Colonic mucosa (tissue), 4 donors: ENCODE measurements around the gene TMSB10. TPM values are rescaled to one million over a fixed set of nuclear protein-coding genes. Genes with fewer than 3 reads are reported as not detected.
"Not testable (repeated sequence)": the region's sequence is repeated elsewhere in the genome, so short reads cannot be mapped to it uniquely, and the experiment has no call there.

Experiments used
- DNase-seq: peaks from one replicate; pipeline ENCODE4 v3.0.0-alpha.2; 2020
- H3K27ac ChIP-seq: fragments of 200-600 bp; one replicate; pipeline ENCODE4 v1.8.0; 2021
- H3K27me3 ChIP-seq: fragments of 200-600 bp; one replicate; pipeline ENCODE4 v1.8.0; 2021
- H3K36me3 ChIP-seq: fragments of 200-600 bp; one replicate; pipeline ENCODE4 v1.8.0; 2021
- H3K4me1 ChIP-seq: fragments of 200-600 bp; one replicate; pipeline ENCODE4 v1.8.0; 2021; ENCODE audit warnings: mild to moderate bottlenecking
- H3K4me3 ChIP-seq: fragments of 200-600 bp; one replicate; pipeline ENCODE4 v1.8.0; 2021
- H3K9ac ChIP-seq, 2 donors: one replicate each; pipeline ENCODE4 v1.7.0; 2013; ENCODE audit warnings: control low read depth in 2 of 2, low read depth in 2 of 2, low read length in 2 of 2
- H3K9me3 ChIP-seq: fragments of 200-600 bp; one replicate; pipeline ENCODE4 v1.8.0; 2021
- CTCF ChIP-seq: fragments of 200-600 bp; IDR thresholded peaks from one replicate; pipeline ENCODE4 v1.8.0; 2022; ENCODE audit warnings: antibody characterized with exemption, mild to moderate bottlenecking
- intact Hi-C: fragments of 100-400 bp; cut with DNase I; formaldehyde crosslinking; loops from one replicate; pipeline ENCODE4 v1.14.1; 2022
- total RNA-seq, 2 donors: library from RNA; stranded (reverse); fragmentation: NEBNext Ultra II Directional in 1 of 2; extraction: Animal tissue kit (Norgen Biotek cat#: 25700) in 1 of 2; gene quantifications; one replicate each; pipeline ENCODE4 v1.2.1, GENCODE V29; 2021
- donor health status: healthy.
- donor health status: DM: no; HTN: no; CAD: no.
- donor health status: DM: no; HTN: no; CAD: no.

The TMSB10 gene
- total RNA-seq, 2 donors from 2014 or later: 2,226 to 3,150 TPM

DNA sequence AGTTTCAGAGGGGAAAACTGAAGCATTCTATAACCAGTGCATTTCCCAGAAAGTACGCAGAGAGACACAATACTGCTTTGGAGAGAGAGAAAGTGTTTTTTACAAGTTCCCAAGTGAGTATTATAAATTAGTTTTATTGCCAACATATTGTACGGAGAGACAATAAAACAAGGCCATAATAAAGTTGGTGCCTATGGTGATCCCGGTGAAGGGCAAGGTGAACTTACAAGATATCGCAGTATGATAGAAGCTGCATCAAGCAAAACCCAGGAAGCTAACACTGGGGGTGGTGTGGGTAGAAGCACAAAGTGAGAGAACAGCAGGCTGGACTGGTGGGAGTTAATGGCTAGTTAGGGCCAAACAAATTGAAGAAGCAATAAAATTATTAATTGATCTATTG lies 7.5 kb downstream of the TMSB10 start:
- no peak for TF ChIP-seq CTCF
- H3K9me3 ChIP-seq: no peaks in the 10 kb centered on the region
- no peak overlapping the region for H3K4me3 ChIP-seq
- intact Hi-C loops: no loop called here
- H3K27me3 ChIP-seq: no peaks in the 10 kb centered on the region
- no peaks in the 10 kb centered on the region for H3K36me3 ChIP-seq
- H3K4me1 ChIP-seq: no peaks in the 10 kb centered on the region
- H3K27ac ChIP-seq: no peak overlapping the region
- H3K9ac ChIP-seq: no peak overlapping the region
- peak; percentile 21 for DNase-seq

DNA sequence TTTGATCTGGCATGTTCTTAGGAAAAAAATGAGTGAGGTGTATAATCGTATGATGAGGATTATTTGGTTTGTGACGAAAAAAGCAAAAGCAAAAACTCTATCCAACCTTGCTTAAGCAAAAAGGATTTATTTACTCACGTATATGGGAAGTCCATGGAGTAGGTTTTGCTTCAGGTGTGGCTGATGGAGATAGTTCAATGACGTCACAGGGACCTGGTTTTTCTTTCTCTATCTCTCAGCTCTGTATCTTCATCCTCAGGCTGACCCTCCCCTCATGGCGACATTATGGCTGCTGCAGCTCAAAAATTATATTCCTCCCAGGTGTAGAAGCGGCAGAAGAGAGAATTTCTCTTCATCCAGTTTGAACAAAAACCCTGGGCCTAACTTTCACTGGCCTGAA lies 8.9 kb downstream of the TMSB10 start:
- Histone ChIP-seq H3K4me3 (no peak overlapping the region), H3K36me3 (no peaks in the 10 kb centered on the region), H3K9me3 (no peaks in the 10 kb centered on the region), H3K9ac (no peak overlapping the region), H3K27me3 (no peaks in the 10 kb centered on the region), H3K4me1 (no peaks in the 10 kb centered on the region), H3K27ac (no peak overlapping the region)
- TF ChIP-seq CTCF: no peak
- intact Hi-C loops: no loop called here
- peak; percentile 9 for DNase-seq

DNA sequence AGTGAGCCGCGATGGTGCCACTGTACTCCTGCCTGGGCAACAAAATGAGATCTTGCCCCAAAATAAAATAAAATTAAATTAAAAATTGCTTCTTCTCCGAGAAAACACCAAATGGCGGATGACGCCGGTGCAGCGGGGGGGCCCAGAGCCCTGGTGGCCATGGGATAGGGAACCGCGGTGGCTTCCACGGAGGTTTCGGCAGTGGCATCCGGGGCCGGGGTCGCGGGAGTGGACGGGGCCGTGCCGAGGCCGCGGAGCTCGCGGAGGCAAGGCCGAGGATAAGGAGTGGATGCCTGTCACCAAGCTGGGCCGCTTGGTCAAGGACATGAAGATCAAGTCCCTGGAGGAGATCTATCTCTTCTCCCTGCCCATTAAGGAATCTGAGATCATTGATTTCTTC lies 10.2 kb downstream of the TMSB10 start:
- H3K27ac ChIP-seq, H3K9me3 ChIP-seq, DNase-seq, H3K27me3 ChIP-seq, H3K36me3 ChIP-seq, H3K9ac ChIP-seq, intact Hi-C loops, H3K4me1 ChIP-seq, H3K4me3 ChIP-seq: not testable (repeated sequence)

GRCh38 chr2:84917821-84918220 lies 12.4 kb downstream of the TMSB10 start:
- H3K9me3 ChIP-seq, intact Hi-C loops, H3K4me1 ChIP-seq, DNase-seq, H3K27me3 ChIP-seq, H3K4me3 ChIP-seq, H3K27ac ChIP-seq, H3K9ac ChIP-seq, H3K36me3 ChIP-seq: not testable (repeated sequence)

DNA sequence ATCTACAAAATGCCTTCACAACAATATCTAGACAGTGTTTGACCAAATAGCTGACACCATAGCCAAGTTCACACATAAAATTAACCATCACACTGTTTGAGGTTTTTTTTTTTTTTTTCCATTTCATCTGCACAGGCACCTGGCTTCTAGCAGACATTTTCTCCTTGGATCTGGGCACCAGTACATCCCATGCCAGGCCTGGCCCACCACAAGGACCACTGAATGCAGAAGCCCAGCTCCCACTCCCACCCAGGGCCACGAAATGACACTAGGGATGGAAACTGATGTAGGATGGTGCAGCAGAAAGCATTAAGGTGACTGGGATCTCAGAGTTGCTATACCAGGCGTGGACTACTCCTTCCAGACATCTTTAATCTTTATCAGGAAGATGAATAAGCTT lies 13.0 kb downstream of the TMSB10 start:
- H3K4me3 ChIP-seq: no peak overlapping the region
- H3K9ac ChIP-seq: no peak overlapping the region
- intact Hi-C loops: no loop called here
- DNase-seq: no peak
- no peak for TF ChIP-seq CTCF
- H3K27ac ChIP-seq: no peak overlapping the region
- no peaks in the 10 kb centered on the region for H3K9me3 ChIP-seq
- H3K4me1 ChIP-seq: no peaks in the 10 kb centered on the region
- H3K36me3 ChIP-seq: no peaks in the 10 kb centered on the region
- no peaks in the 10 kb centered on the region for H3K27me3 ChIP-seq

GRCh38 chr2:84919885-84920580 lies 14.6 kb downstream of the TMSB10 start:
- no peak for TF ChIP-seq CTCF
- Histone ChIP-seq H3K27me3 (no peaks in the 10 kb centered on the region), H3K9me3 (no peaks in the 10 kb centered on the region), H3K4me3 (no peak overlapping the region), H3K9ac (no peak overlapping the region), H3K36me3 (no peaks in the 10 kb centered on the region), H3K4me1 (no peaks in the 10 kb centered on the region), H3K27ac (peak overlapping the region; percentile 0)
- intact Hi-C loops: loop anchor here (10.0 kb wide), 1 partner anchor 375 kb away; no protein-coding TSS in a partner anchor
- no peak for DNase-seq
